Calu3 (cell line): ENCODE results near the gene PLEKHB2. TPM values are rescaled to one million over a fixed set of nuclear protein-coding genes. Genes with fewer than 3 reads are reported as not detected.

Experiments
- Bru-seq: library from RNA; stranded (reverse); fragments of 400-500 nt; gene quantifications from one replicate; lab custom pipeline; 2021; lab: Mats Ljungman, UMichigan
- BruChase-seq, 2 experiments: library from RNA; stranded (reverse); fragments of 400-500 nt; gene quantifications; one replicate each; lab custom pipeline; 2021; lab: Mats Ljungman, UMichigan
- BruUV-seq: library from RNA; stranded (reverse); fragments of 400-500 nt; replicated peaks from 2 replicates; lab custom pipeline; 2021; lab: Mats Ljungman, UMichigan
- CTCF ChIA-PET: fragments of 300-600 bp; sonication (Branson Sonifier 250); formaldehyde crosslinking; loops from one replicate; lab custom pipeline; 2022; ENCODE audit warnings: antibody characterized with exemption; lab: Charles Lee
- DNase-seq: peaks from one replicate; pipeline ENCODE4 v3.0.0; 2022
- H3K27ac Mint-ChIP-seq: one replicate; pipeline ENCODE4 v1.8.0; 2022; ENCODE audit warnings: mixed read lengths; ENCODE audit not compliant: unreplicated experiment
- H3K27me3 Mint-ChIP-seq: one replicate; pipeline ENCODE4 v1.8.0; 2022; ENCODE audit warnings: mixed read lengths; ENCODE audit not compliant: unreplicated experiment
- H3K36me3 Mint-ChIP-seq: one replicate; pipeline ENCODE4 v1.8.0; 2022; ENCODE audit warnings: mild to moderate bottlenecking, moderate library complexity, mixed read lengths; ENCODE audit not compliant: insufficient read depth, unreplicated experiment
- H3K4me1 Mint-ChIP-seq: one replicate; pipeline ENCODE4 v1.8.0; 2022; ENCODE audit warnings: mild to moderate bottlenecking, low read depth, mixed read lengths; ENCODE audit not compliant: unreplicated experiment
- H3K4me3 Mint-ChIP-seq: one replicate; pipeline ENCODE4 v1.8.0; 2022; ENCODE audit warnings: mild to moderate bottlenecking, low read depth, moderate library complexity, mixed read lengths; ENCODE audit not compliant: unreplicated experiment
- H3K9me3 Mint-ChIP-seq: one replicate; pipeline ENCODE4 v1.8.0; 2022; ENCODE audit warnings: low read depth, mixed read lengths; ENCODE audit not compliant: unreplicated experiment
- intact Hi-C: fragments of 100-400 bp; cut with micrococcal nuclease; formaldehyde crosslinking; loops from one replicate; pipeline ENCODE4 v1.10.0; 2022; ENCODE audit not compliant: unreplicated experiment
- long read RNA-seq: library from polyadenylated mRNA; stranded (forward); transcript quantifications from one replicate; pipeline ENCODE4 v2.0.0, GENCODE V29; 2022
- total RNA-seq: library from RNA; stranded (reverse); gene quantifications from 2 replicates; pipeline ENCODE4 v1.2.3, GENCODE V29; 2022
- TF ChIP-seq, protein P1 (sequence below): fragments of 200-600 bp; IDR thresholded peaks from one replicate; pipeline ENCODE4 v1.8.0; 2022; ENCODE audit warnings: antibody characterized with exemption; ENCODE audit not compliant: unreplicated experiment

Gene PLEKHB2, protein sequence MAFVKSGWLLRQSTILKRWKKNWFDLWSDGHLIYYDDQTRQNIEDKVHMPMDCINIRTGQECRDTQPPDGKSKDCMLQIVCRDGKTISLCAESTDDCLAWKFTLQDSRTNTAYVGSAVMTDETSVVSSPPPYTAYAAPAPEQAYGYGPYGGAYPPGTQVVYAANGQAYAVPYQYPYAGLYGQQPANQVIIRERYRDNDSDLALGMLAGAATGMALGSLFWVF
- 112 and 113 TPM in 2 replicates for total RNA-seq
- Bru-seq, nascent RNA: percentile 73 among the genes with signal in this experiment
- BruChase-seq, experiment 1, labeled RNA remaining after a 6-hour chase: percentile 86 among the genes with signal in this experiment
- BruChase-seq, experiment 2, labeled RNA remaining after a 2-hour chase: percentile 72 among the genes with signal in this experiment
- long read RNA-seq, full-length matches to known transcripts: 71 of 301 reads
- long read RNA-seq, partial matches to known transcripts: 42 of 301 reads
- long read RNA-seq, other reads (novel, unspliced or antisense): 188 of 301 reads

DNA sequence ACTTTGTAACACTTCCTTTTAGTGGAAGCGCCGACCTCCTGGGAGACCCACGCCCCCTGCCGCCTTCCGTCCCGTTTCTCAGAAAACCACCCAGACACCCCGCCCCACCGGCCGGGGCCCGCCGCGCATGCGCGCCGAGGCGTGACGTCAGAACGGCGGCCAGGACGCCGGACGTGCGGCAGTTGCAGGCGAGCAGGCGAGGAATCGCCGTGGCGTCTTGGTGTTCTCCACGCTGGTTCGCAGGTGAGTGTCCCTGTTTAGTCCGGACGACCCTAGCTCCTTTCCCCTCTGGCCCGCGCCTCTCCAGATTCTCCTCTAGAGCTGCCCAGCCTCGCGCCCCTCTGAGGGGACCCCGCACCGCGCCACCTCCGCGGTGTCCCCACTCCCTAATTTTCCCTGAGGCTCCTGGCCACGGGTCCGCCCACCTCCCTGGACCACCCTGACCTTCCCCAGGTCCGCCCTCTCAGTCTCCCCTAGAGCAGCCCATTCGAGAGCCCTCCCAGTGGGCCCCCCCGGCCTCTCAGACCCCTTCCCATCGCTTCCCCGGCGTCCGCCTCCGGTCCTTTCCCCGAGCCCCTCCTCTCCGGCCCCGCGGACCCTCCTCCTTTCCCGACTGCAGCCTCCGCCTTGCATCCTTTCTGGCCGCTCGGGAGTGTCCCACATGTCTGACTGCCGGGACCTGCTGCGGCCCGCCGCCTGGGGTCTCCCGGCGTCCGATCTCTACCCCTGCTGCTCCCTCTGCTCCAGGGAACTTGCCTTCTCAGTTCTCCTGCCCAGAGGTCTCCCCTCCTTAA is at the start of gene PLEKHB2:
PLEKHB2 (plus strand) TSS at position 181 of the 794 bp plus-strand sequence. CDS start 15,606 bp downstream, outside the sequence.
- peak; percentile 95 for DNase-seq
- peak within 1 kb of the TSS; percentile 92 for H3K4me3 Mint-ChIP-seq
- intact Hi-C loops: no loop called here
- peak within 1 kb of the TSS; percentile 89 for H3K27ac Mint-ChIP-seq
- no peaks in the 10 kb centered on the region for H3K9me3 Mint-ChIP-seq
- TF ChIP-seq, protein P1, sequence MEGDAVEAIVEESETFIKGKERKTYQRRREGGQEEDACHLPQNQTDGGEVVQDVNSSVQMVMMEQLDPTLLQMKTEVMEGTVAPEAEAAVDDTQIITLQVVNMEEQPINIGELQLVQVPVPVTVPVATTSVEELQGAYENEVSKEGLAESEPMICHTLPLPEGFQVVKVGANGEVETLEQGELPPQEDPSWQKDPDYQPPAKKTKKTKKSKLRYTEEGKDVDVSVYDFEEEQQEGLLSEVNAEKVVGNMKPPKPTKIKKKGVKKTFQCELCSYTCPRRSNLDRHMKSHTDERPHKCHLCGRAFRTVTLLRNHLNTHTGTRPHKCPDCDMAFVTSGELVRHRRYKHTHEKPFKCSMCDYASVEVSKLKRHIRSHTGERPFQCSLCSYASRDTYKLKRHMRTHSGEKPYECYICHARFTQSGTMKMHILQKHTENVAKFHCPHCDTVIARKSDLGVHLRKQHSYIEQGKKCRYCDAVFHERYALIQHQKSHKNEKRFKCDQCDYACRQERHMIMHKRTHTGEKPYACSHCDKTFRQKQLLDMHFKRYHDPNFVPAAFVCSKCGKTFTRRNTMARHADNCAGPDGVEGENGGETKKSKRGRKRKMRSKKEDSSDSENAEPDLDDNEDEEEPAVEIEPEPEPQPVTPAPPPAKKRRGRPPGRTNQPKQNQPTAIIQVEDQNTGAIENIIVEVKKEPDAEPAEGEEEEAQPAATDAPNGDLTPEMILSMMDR: no peak
- CTCF ChIA-PET: interaction anchor here (1.4 kb wide), 1 partner anchor 13 kb away, joined by 3 read pairs; no protein-coding TSS in a partner anchor
- BruUV-seq: no TSS peak
- peaks cover 34% of the 10 kb centered on the region for H3K36me3 Mint-ChIP-seq
- H3K4me1 Mint-ChIP-seq: peaks cover 23% of the 10 kb centered on the region
- no peaks in the 10 kb centered on the region for H3K27me3 Mint-ChIP-seq

DNA sequence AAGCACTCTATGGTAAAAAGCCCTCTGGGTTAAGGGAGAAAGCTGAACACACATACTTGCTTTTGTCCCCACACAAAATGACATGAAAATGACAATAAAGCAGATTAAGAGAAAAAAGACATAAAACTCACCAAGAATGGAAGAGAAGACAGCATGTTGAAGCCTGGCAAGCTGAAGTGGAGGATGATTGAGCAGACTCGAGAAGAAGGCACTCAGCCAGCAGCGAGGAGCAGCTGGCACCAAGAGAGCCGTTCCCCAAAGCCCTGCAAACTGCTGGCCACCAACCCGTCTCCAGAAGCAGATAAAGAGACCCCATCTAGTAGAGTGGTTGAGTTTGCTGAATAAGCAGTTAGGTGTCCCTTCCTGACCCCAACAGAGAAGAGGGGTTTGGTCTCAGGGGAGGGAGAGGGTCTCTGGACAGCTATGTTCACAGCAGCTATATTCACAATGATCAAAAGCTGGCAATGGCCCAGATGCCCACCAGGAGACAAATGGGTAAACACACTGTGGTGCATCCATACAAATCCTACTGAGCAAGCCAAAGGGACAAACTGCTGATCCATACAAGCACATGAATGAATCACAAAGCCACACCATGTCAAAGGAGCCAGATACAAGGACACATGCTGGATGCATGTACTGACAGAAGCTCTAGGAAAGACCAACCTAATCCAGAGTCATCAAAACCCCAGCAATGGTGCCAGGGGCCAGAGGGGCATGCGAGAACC is 48.8 kb upstream of the PLEKHB2 start:
- TF ChIP-seq, protein P1: no peak
- peaks cover 59% of the 10 kb centered on the region for H3K36me3 Mint-ChIP-seq
- H3K9me3 Mint-ChIP-seq: no peaks in the 10 kb centered on the region
- CTCF ChIA-PET: no interaction called here
- H3K27ac Mint-ChIP-seq: no peak overlapping the region
- H3K4me3 Mint-ChIP-seq: no peak overlapping the region
- H3K4me1 Mint-ChIP-seq: no peaks in the 10 kb centered on the region
- DNase-seq: no peak
- intact Hi-C loops: no loop called here
- no peaks in the 10 kb centered on the region for H3K27me3 Mint-ChIP-seq
- BruUV-seq: no TSS peak

DNA sequence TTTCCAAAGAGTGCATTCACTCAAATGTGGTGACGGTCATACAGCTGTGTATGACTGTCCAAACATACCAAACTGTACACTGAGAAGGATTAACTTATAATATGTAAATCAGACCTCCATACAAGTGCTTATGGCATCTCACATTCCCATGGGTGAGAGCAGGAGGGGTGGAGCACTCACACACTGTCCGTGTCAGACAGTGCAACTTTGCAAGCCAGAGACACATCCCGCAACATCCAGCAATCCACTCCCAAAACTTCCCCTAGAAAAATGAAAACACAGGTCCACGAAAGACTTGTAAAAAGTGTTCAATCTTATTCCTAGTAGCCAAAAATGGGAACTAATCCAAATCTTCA is 48.2 kb upstream of the PLEKHB2 start:
- H3K4me1 Mint-ChIP-seq: no peaks in the 10 kb centered on the region
- no peak overlapping the region for H3K27ac Mint-ChIP-seq

More for the DNA sequence above, 48.2 kb upstream of the PLEKHB2 start:
- BruUV-seq: no TSS peak
- Mint-ChIP-seq H3K9me3 (no peaks in the 10 kb centered on the region), H3K27me3 (no peaks in the 10 kb centered on the region), H3K36me3 (peaks cover 53% of the 10 kb centered on the region), H3K4me3 (no peak overlapping the region)
- no peak for DNase-seq
- CTCF ChIA-PET: no interaction called here
- TF ChIP-seq, protein P1: no peak
- intact Hi-C loops: no loop called here
